ENCODE results near the gene GMDS.

Gene GMDS

GRCh38 chr6:2099870-2100269, 145.5 kb downstream of the GMDS start:
- H3K23ac ChIP-seq (ENCODE audit: low read length) = no peak overlapping the region
- H3K79me1 ChIP-seq (ENCODE audit: low read length) = no peaks in the 10 kb centered on the region
- H3K4me3 ChIP-seq (ENCODE audit: low read depth, low read length) = no peak overlapping the region
- H3K9me3 ChIP-seq (ENCODE audit: insufficient read depth, low read depth, low read length) = no peaks in the 10 kb centered on the region
- no peaks in the 10 kb centered on the region for H3K4me1 ChIP-seq (ENCODE audit: control insufficient read depth in 1 of 2, insufficient read depth in 2 of 2, low read length in 2 of 2)
- H4K91ac ChIP-seq (ENCODE audit: low read depth, low read length) = no peak overlapping the region
- no peak overlapping the region for H4K12ac ChIP-seq (ENCODE audit: low read depth, low read length)
- DNase-seq = no peak
- H2BK12ac ChIP-seq (ENCODE audit: low read length) = no peak overlapping the region
- H3K4me2 ChIP-seq (ENCODE audit: low read length) = no peak overlapping the region
- no peak overlapping the region for H2BK5ac ChIP-seq (ENCODE audit: low read depth, low read length, poor library complexity)
- no peak overlapping the region for H3K9ac ChIP-seq (ENCODE audit: low read length)
- no peaks in the 10 kb centered on the region for H3K27me3 ChIP-seq (ENCODE audit: insufficient read depth, low read length)
- no peak overlapping the region for H3K14ac ChIP-seq (ENCODE audit: low read length)
- H3K79me2 ChIP-seq (ENCODE audit: control insufficient read depth, insufficient read depth, low read length, poor library complexity) = no peaks in the 10 kb centered on the region
- H3K27ac ChIP-seq (ENCODE audit: low read depth, low read length) = no peak overlapping the region
- H2AFZ ChIP-seq (ENCODE audit: insufficient read depth, low read length, poor library complexity) = no peak overlapping the region
- H4K8ac ChIP-seq (ENCODE audit: low read depth, low read length) = no peak overlapping the region
- no peaks in the 10 kb centered on the region for H3K36me3 ChIP-seq (ENCODE audit: control insufficient read depth in 1 of 2, insufficient read depth in 2 of 2, low read length in 2 of 2)
- no peak overlapping the region for H2BK120ac ChIP-seq (ENCODE audit: insufficient read depth, low read length, poor library complexity)
- no peak overlapping the region for H2AK5ac ChIP-seq (ENCODE audit: low read length)
- no peak overlapping the region for H3K4ac ChIP-seq (ENCODE audit: low read depth, low read length)
- H3K18ac ChIP-seq (ENCODE audit: low read length) = no peak overlapping the region

GRCh38 chr6:2097464-2097863, 147.9 kb downstream of the GMDS start:
- Histone ChIP-seq H2AK5ac (ENCODE audit: low read length) (no peak overlapping the region), H3K4me3 (ENCODE audit: low read depth, low read length) (no peak overlapping the region), H2BK120ac (ENCODE audit: insufficient read depth, low read length, poor library complexity) (no peak overlapping the region), H2AFZ (ENCODE audit: insufficient read depth, low read length, poor library complexity) (no peak overlapping the region), H2BK12ac (ENCODE audit: low read length) (no peak overlapping the region), H3K4me1 (ENCODE audit: control insufficient read depth in 1 of 2, insufficient read depth in 2 of 2, low read length in 2 of 2) (no peaks in the 10 kb centered on the region), H3K9me3 (ENCODE audit: insufficient read depth, low read depth, low read length) (no peaks in the 10 kb centered on the region), H3K18ac (ENCODE audit: low read length) (no peak overlapping the region), H3K36me3 (ENCODE audit: control insufficient read depth in 1 of 2, insufficient read depth in 2 of 2, low read length in 2 of 2) (no peaks in the 10 kb centered on the region), H3K79me1 (ENCODE audit: low read length) (no peaks in the 10 kb centered on the region), H2BK5ac (ENCODE audit: low read depth, low read length, poor library complexity) (no peak overlapping the region), H3K4me2 (ENCODE audit: low read length) (no peak overlapping the region), H4K8ac (ENCODE audit: low read depth, low read length) (no peak overlapping the region), H4K12ac (ENCODE audit: low read depth, low read length) (no peak overlapping the region), H3K79me2 (ENCODE audit: control insufficient read depth, insufficient read depth, low read length, poor library complexity) (no peaks in the 10 kb centered on the region), H3K4ac (ENCODE audit: low read depth, low read length) (no peak overlapping the region), H3K27me3 (ENCODE audit: insufficient read depth, low read length) (no peaks in the 10 kb centered on the region), H3K27ac (ENCODE audit: low read depth, low read length) (no peak overlapping the region), H4K91ac (ENCODE audit: low read depth, low read length) (no peak overlapping the region), H3K23ac (ENCODE audit: low read length) (no peak overlapping the region), H3K14ac (ENCODE audit: low read length) (no peak overlapping the region), H3K9ac (ENCODE audit: low read length) (no peak overlapping the region)
- no CpG with 5 or more reads among the region's 3 CpGs for WGBS (ENCODE audit: extremely low coverage, insufficient coverage, insufficient read length)
- DNase-seq = peak; percentile 2 to 55

- no peak overlapping the region for H2BK5ac ChIP-seq (ENCODE audit: low read depth, low read length, poor library complexity)
- no peaks in the 10 kb centered on the region for H3K27me3 ChIP-seq (ENCODE audit: insufficient read depth, low read length)
- no peak overlapping the region for H2BK120ac ChIP-seq (ENCODE audit: insufficient read depth, low read length, poor library complexity)
- H3K14ac ChIP-seq (ENCODE audit: low read length) = no peak overlapping the region
- H3K79me2 ChIP-seq (ENCODE audit: control insufficient read depth, insufficient read depth, low read length, poor library complexity) = no peaks in the 10 kb centered on the region
- no peak overlapping the region for H3K23ac ChIP-seq (ENCODE audit: low read length)
- no peak overlapping the region for H2AK5ac ChIP-seq (ENCODE audit: low read length)
- no peak overlapping the region for H4K91ac ChIP-seq (ENCODE audit: low read depth, low read length)
- no peak overlapping the region for H4K12ac ChIP-seq (ENCODE audit: low read depth, low read length)
- H3K9me3 ChIP-seq (ENCODE audit: insufficient read depth, low read depth, low read length) = no peaks in the 10 kb centered on the region
- H3K9ac ChIP-seq (ENCODE audit: low read length) = no peak overlapping the region
- no peak overlapping the region for H2BK12ac ChIP-seq (ENCODE audit: low read length)
- H4K8ac ChIP-seq (ENCODE audit: low read depth, low read length) = no peak overlapping the region
- no peak overlapping the region for H3K4ac ChIP-seq (ENCODE audit: low read depth, low read length)
- no peak overlapping the region for H2AFZ ChIP-seq (ENCODE audit: insufficient read depth, low read length, poor library complexity)
- no peaks in the 10 kb centered on the region for H3K36me3 ChIP-seq (ENCODE audit: control insufficient read depth in 1 of 2, insufficient read depth in 2 of 2, low read length in 2 of 2)
- no peak overlapping the region for H3K18ac ChIP-seq (ENCODE audit: low read length)
- H3K4me1 ChIP-seq (ENCODE audit: control insufficient read depth in 1 of 2, insufficient read depth in 2 of 2, low read length in 2 of 2) = no peaks in the 10 kb centered on the region
- H3K79me1 ChIP-seq (ENCODE audit: low read length) = no peaks in the 10 kb centered on the region
- no peak overlapping the region for H3K27ac ChIP-seq (ENCODE audit: low read depth, low read length)
- no peak overlapping the region for H3K4me2 ChIP-seq (ENCODE audit: low read length)
- no peak for DNase-seq
- no peak overlapping the region for H3K4me3 ChIP-seq (ENCODE audit: low read depth, low read length)
- WGBS (ENCODE audit: extremely low coverage, insufficient coverage, insufficient read length) = no CpG with 5 or more reads among the region's 2 CpGs
Measured at GRCh38 chr6:2094642-2095041, 150.8 kb downstream of the GMDS start.

- Histone ChIP-seq H4K91ac (ENCODE audit: low read depth, low read length) (no peak overlapping the region), H2AFZ (ENCODE audit: insufficient read depth, low read length, poor library complexity) (no peak overlapping the region), H4K8ac (ENCODE audit: low read depth, low read length) (no peak overlapping the region), H3K4me3 (ENCODE audit: low read depth, low read length) (no peak overlapping the region), H3K4me2 (ENCODE audit: low read length) (no peak overlapping the region), H2AK5ac (ENCODE audit: low read length) (no peak overlapping the region), H3K14ac (ENCODE audit: low read length) (no peak overlapping the region), H3K79me1 (ENCODE audit: low read length) (no peaks in the 10 kb centered on the region), H3K23ac (ENCODE audit: low read length) (no peak overlapping the region), H2BK5ac (ENCODE audit: low read depth, low read length, poor library complexity) (no peak overlapping the region), H3K9me3 (ENCODE audit: insufficient read depth, low read depth, low read length) (no peaks in the 10 kb centered on the region), H3K27ac (ENCODE audit: low read depth, low read length) (no peak overlapping the region), H3K27me3 (ENCODE audit: insufficient read depth, low read length) (no peaks in the 10 kb centered on the region), H2BK120ac (ENCODE audit: insufficient read depth, low read length, poor library complexity) (no peak overlapping the region), H3K36me3 (ENCODE audit: control insufficient read depth in 1 of 2, insufficient read depth in 2 of 2, low read length in 2 of 2) (no peaks in the 10 kb centered on the region), H3K9ac (ENCODE audit: low read length) (no peak overlapping the region), H2BK12ac (ENCODE audit: low read length) (no peak overlapping the region), H3K18ac (ENCODE audit: low read length) (no peak overlapping the region), H4K12ac (ENCODE audit: low read depth, low read length) (no peak overlapping the region), H3K79me2 (ENCODE audit: control insufficient read depth, insufficient read depth, low read length, poor library complexity) (no peaks in the 10 kb centered on the region), H3K4me1 (ENCODE audit: control insufficient read depth in 1 of 2, insufficient read depth in 2 of 2, low read length in 2 of 2) (no peaks in the 10 kb centered on the region), H3K4ac (ENCODE audit: low read depth, low read length) (no peak overlapping the region)
- DNase-seq = peak in 1 of 2 donors; percentile 22
- WGBS (ENCODE audit: extremely low coverage, insufficient coverage, insufficient read length) = no CpG with 5 or more reads among the region's 7 CpGs
Measured at GRCh38 chr6:2086326-2086965, 159.0 kb downstream of the GMDS start.
